ENCODE data around the gene CD177. TPM values are rescaled to one million over a fixed set of nuclear protein-coding genes. Genes with fewer than 3 reads are reported as not detected.
"Not testable (repeated sequence)": the region's sequence is repeated elsewhere in the genome, so short reads cannot be mapped to it uniquely, and the experiment has no call there.

The CD177 gene
- total and polyA plus RNA-seq, 9 of the 15 experiments (the other 6 are each of a cell fraction or from before 2014, with no cell fraction given): not detected

DNA sequence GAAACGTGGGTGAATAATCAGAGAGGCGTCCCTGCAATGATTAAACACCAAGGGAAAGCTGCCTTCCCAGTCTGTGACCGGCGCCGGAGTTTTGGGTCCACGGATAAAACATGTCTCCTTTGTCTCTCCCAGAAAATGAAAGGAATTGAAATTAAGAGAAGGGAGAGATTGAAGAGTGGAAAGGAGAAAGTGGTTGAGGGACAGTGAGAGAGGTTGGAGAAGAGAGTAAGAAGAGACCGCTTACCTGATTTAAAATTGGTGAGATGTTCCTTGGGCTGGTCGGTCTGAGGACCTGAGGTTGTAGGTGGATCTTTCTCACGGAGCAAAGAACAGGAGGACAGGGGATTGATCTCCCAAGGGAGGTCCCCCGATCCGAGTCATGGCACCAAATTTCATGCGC, 24.9 kb upstream of the CD177 start:
- H3K9ac ChIP-seq (ENCODE audit: insufficient read depth in 1 of 2, low read depth in 2 of 2, low read length in 2 of 2); H4K20me1 ChIP-seq (replicated peaks; ENCODE audit: control insufficient read depth, insufficient read depth, low read length); CTCF ChIA-PET (ENCODE audit: low intra/inter-chr PET ratio); H3K79me2 ChIP-seq (ENCODE audit: control insufficient read depth, insufficient read depth, low read length); intact Hi-C loops (cut with micrococcal nuclease); H2AFZ ChIP-seq (ENCODE audit: low read depth, low read length); POLR2A ChIA-PET; DNase-seq (ENCODE audit: extremely low read depth in 1 of 4, low spot score in 3 of 4); H3K9me3 ChIP-seq (replicated peaks; ENCODE audit: control insufficient read depth, insufficient read depth, low read depth, low read length); FAIRE-seq; H3K27ac ChIP-seq (ENCODE audit: extremely low read depth, low read depth, low read length); H3K4me2 ChIP-seq (ENCODE audit: insufficient read depth, low read length); ATAC-seq; BruUV-seq (replicated peaks); H3K27me3 ChIP-seq (ENCODE audit: control insufficient read depth in 2 of 2, insufficient read depth in 2 of 2, low read length in 2 of 2); in situ Hi-C loops (cut with MboI); H3K4me1 ChIP-seq (replicated peaks in 1 of 2; ENCODE audit: control insufficient read depth in 2 of 2, insufficient read depth in 2 of 2, low read length in 2 of 2); H3K9me1 ChIP-seq (ENCODE audit: control insufficient read depth, insufficient read depth, low read length); H3K36me3 ChIP-seq (ENCODE audit: control insufficient read depth, insufficient read depth, low read length); H3K4me3 ChIP-seq: not testable (repeated sequence)
- WGBS (ENCODE audit: insufficient coverage, low coverage, missing lambda C conversion rate): no CpG with 5 or more reads among the region's 12 CpGs

DNA sequence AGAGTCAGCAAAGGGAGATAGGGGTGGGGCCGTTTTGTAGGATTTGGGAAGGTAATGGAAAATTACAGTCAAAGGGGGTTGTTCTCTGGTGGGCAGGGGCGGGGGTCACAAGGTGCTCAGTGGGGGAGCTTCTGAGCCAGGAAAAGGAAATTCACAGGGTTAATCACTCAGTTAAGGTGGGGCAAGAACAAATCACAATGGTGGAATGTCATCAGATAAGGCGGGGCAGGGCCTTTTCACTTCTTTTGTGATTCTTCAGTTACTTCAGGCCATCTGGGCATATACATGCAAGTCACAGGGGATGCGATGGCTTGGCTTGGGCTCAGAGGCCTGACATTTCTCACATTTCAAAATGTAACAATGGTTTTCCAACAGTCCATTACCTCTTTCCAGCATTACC, 24.4 kb upstream of the CD177 start:
- H3K4me1 ChIP-seq (replicated peaks in 1 of 2; ENCODE audit: control insufficient read depth in 2 of 2, insufficient read depth in 2 of 2, low read length in 2 of 2); H3K9me1 ChIP-seq (ENCODE audit: control insufficient read depth, insufficient read depth, low read length); FAIRE-seq; H3K36me3 ChIP-seq (ENCODE audit: control insufficient read depth, insufficient read depth, low read length); H4K20me1 ChIP-seq (replicated peaks; ENCODE audit: control insufficient read depth, insufficient read depth, low read length); H3K4me2 ChIP-seq (ENCODE audit: insufficient read depth, low read length); H3K79me2 ChIP-seq (ENCODE audit: control insufficient read depth, insufficient read depth, low read length); POLR2A ChIA-PET; ATAC-seq; H3K9ac ChIP-seq (ENCODE audit: insufficient read depth in 1 of 2, low read depth in 2 of 2, low read length in 2 of 2); H2AFZ ChIP-seq (ENCODE audit: low read depth, low read length); H3K27me3 ChIP-seq (ENCODE audit: control insufficient read depth in 2 of 2, insufficient read depth in 2 of 2, low read length in 2 of 2); DNase-seq (ENCODE audit: extremely low read depth in 1 of 4, low spot score in 3 of 4); H3K27ac ChIP-seq (ENCODE audit: extremely low read depth, low read depth, low read length); BruUV-seq (replicated peaks); in situ Hi-C loops (cut with MboI); intact Hi-C loops (cut with micrococcal nuclease); H3K9me3 ChIP-seq (replicated peaks; ENCODE audit: control insufficient read depth, insufficient read depth, low read depth, low read length); H3K4me3 ChIP-seq; CTCF ChIA-PET (ENCODE audit: low intra/inter-chr PET ratio): not testable (repeated sequence)
- 4% methylated on average over 4 of the region's 4 CpGs for WGBS (ENCODE audit: insufficient coverage, low coverage, missing lambda C conversion rate)
